GM23338 (cell line): ENCODE results near the gene TTC22. TPM values are rescaled to one million over a fixed set of nuclear protein-coding genes. Genes with fewer than 3 reads are reported as not detected.

Source experiments
- ATAC-seq: fragments of 200-7000 bp; cut with Tn5 transposase; 3 replicates; pipeline ENCODE4 v1.9.1; 2020
- DNase-seq: peaks from one replicate; pipeline ENCODE4 v3.0.0-alpha.2; 2015; ENCODE audit warnings: low spot score
- H2AFZ ChIP-seq: fragments of 200-600 bp; sonication (generic); 2 replicates; pipeline ENCODE4 v1.8.0; 2016; ENCODE audit warnings: antibody characterized with exemption, mild to moderate bottlenecking, moderate library complexity
- H3F3A ChIP-seq: fragments of 200-600 bp; sonication (generic); replicated peaks from 2 replicates; pipeline ENCODE4 v1.8.0; 2017; ENCODE audit warnings: antibody characterized with exemption, mixed run types, low read depth
- H3K27ac ChIP-seq: fragments of 200-600 bp; sonication (generic); 2 replicates; pipeline ENCODE4 v1.6.1; 2016; ENCODE audit warnings: low read depth
- H3K27me3 ChIP-seq: fragments of 200-600 bp; sonication (generic); 2 replicates; pipeline ENCODE4 v1.8.0; 2016; ENCODE audit warnings: mild to moderate bottlenecking, mixed run types, moderate library complexity; ENCODE audit not compliant: insufficient read depth
- H3K36me3 ChIP-seq: fragments of 200-600 bp; sonication (generic); 2 replicates; pipeline ENCODE4 v1.8.0; 2016; ENCODE audit warnings: mild to moderate bottlenecking; ENCODE audit not compliant: insufficient read depth
- H3K4me1 ChIP-seq: fragments of 200-600 bp; sonication (generic); 2 replicates; pipeline ENCODE4 v1.8.0; 2016; ENCODE audit warnings: mild to moderate bottlenecking, moderate library complexity; ENCODE audit not compliant: insufficient read depth
- H3K4me2 ChIP-seq: fragments of 200-600 bp; sonication (generic); 2 replicates; pipeline ENCODE4 v1.7.1; 2017; ENCODE audit warnings: mixed run types
- H3K4me3 ChIP-seq: fragments of 200-600 bp; sonication (generic); 2 replicates; pipeline ENCODE4 v1.6.1; 2016; ENCODE audit warnings: mixed run types
- H3K79me2 ChIP-seq: fragments of 200-600 bp; sonication (generic); replicated peaks from 2 replicates; pipeline ENCODE4 v1.8.0; 2017; ENCODE audit warnings: mild to moderate bottlenecking; ENCODE audit not compliant: insufficient read depth
- H3K9me2 ChIP-seq: fragments of 200-600 bp; sonication (generic); 2 replicates; pipeline ENCODE4 v1.8.0; 2017; ENCODE audit not compliant: insufficient read depth
- H4K20me1 ChIP-seq: fragments of 200-600 bp; sonication (generic); replicated peaks from 2 replicates; pipeline ENCODE4 v1.8.0; 2017; ENCODE audit warnings: mild to moderate bottlenecking; ENCODE audit not compliant: insufficient read depth
- H3K27ac Mint-ChIP-seq: 2 replicates; pipeline ENCODE4 v1.8.0; 2020; ENCODE audit warnings: inconsistent platforms, mild to moderate bottlenecking, moderate library complexity, mixed read lengths
- H3K27me3 Mint-ChIP-seq: 3 replicates; pipeline ENCODE4 v1.8.0; 2022; ENCODE audit warnings: low read depth, mild to moderate bottlenecking, moderate library complexity, mixed read lengths, inconsistent platforms; ENCODE audit not compliant: insufficient read depth, poor library complexity
- H3K36me3 Mint-ChIP-seq: 3 replicates; pipeline ENCODE4 v1.8.0; 2021; ENCODE audit warnings: low read depth, mild to moderate bottlenecking, inconsistent platforms, moderate library complexity, mixed read lengths
- H3K4me1 Mint-ChIP-seq: 3 replicates; pipeline ENCODE4 v1.8.0; 2020; ENCODE audit warnings: mild to moderate bottlenecking, inconsistent platforms, mixed read lengths
- H3K4me3 Mint-ChIP-seq: 3 replicates; pipeline ENCODE4 v1.8.0; 2021; ENCODE audit warnings: moderate library complexity, mild to moderate bottlenecking, inconsistent platforms, mixed read lengths
- H3K9me3 Mint-ChIP-seq: 3 replicates; pipeline ENCODE4 v1.8.0; 2020; ENCODE audit warnings: moderate library complexity, mild to moderate bottlenecking, inconsistent platforms, mixed read lengths
- CREB1 ChIP-seq: fragments of 250-450 bp; sonication (Bioruptor Pico); IDR thresholded peaks from 2 replicates; pipeline ENCODE4 v1.5.0; 2020; ENCODE audit warnings: low read depth, mild to moderate bottlenecking, moderate library complexity
- CTCF ChIP-seq, 2 experiments: fragments of 200-600 bp in 1 of 2; sonication (generic) in 1 of 2; conservative IDR thresholded peaks; 2 replicates each; pipeline versions ENCODE4 v1.5.1 to v1.6.1; 2016 to 2017; ENCODE audit warnings: antibody characterized with exemption in 2 of 2, low read depth in 2 of 2, mild to moderate bottlenecking in 2 of 2, moderate library complexity in 1 of 2
- ETS1 ChIP-seq: IDR thresholded peaks from 2 replicates; pipeline ENCODE4 v1.6.1; 2016; ENCODE audit warnings: antibody characterized with exemption
- EZH2 ChIP-seq: fragments of 200-600 bp; sonication (generic); IDR thresholded peaks from one replicate; pipeline ENCODE4 v1.8.0; 2017; ENCODE audit warnings: antibody characterized with exemption, mild to moderate bottlenecking, low read depth; ENCODE audit not compliant: unreplicated experiment
- EZH2phosphoT487 ChIP-seq: fragments of 200-600 bp; sonication (generic); IDR thresholded peaks from one replicate; pipeline ENCODE4 v1.8.1; 2018; ENCODE audit warnings: antibody characterized with exemption; ENCODE audit not compliant: unreplicated experiment
- JUNB ChIP-seq: IDR thresholded peaks from one replicate; pipeline ENCODE4 v1.6.1; 2016; ENCODE audit warnings: antibody characterized with exemption; ENCODE audit not compliant: unreplicated experiment
- NANOG ChIP-seq: IDR thresholded peaks from 2 replicates; pipeline ENCODE4 v1.6.1; 2016; ENCODE audit warnings: antibody characterized with exemption, borderline replicate concordance
- POLR2AphosphoS5 ChIP-seq: IDR thresholded peaks from 2 replicates; pipeline ENCODE4 v1.6.1; 2016; ENCODE audit warnings: antibody characterized with exemption, low read depth
- REST ChIP-seq: IDR thresholded peaks from one replicate; pipeline ENCODE4 v1.6.1; 2018; ENCODE audit warnings: antibody characterized with exemption; ENCODE audit not compliant: unreplicated experiment
- STAT1 ChIP-seq: IDR thresholded peaks from one replicate; pipeline ENCODE4 v1.6.1; 2016; ENCODE audit warnings: antibody characterized with exemption; ENCODE audit not compliant: unreplicated experiment
- ZNF114 ChIP-seq: fragments of 250-450 bp; sonication (Bioruptor Pico); IDR thresholded peaks from 2 replicates; pipeline ENCODE4 v1.5.0; 2020; ENCODE audit warnings: mild to moderate bottlenecking, moderate library complexity
- ZNF331 ChIP-seq: fragments of 250-450 bp; sonication (Bioruptor Pico); IDR thresholded peaks from 2 replicates; pipeline ENCODE4 v1.5.0; 2020; ENCODE audit warnings: low read depth, mild to moderate bottlenecking, moderate library complexity
- ZNF462 ChIP-seq: fragments of 250-450 bp; sonication (Bioruptor Pico); IDR thresholded peaks from 2 replicates; pipeline ENCODE4 v1.5.0; 2020; ENCODE audit warnings: mild to moderate bottlenecking, moderate library complexity
- polyA plus RNA-seq: library from polyadenylated mRNA; unstranded; fragments of >200 nt; fragmentation: Nextera tagmentation; extraction: Ambion mirVana; gene quantifications from 2 replicates; pipeline ENCODE4 v1.2.1, GENCODE V29; 2016
- total RNA-seq: library from RNA; depleted of rRNA; stranded (reverse); fragments of >200 nt; shearing (Covaris generic); gene quantifications from 2 replicates; pipeline ENCODE4 v1.2.3, GENCODE V29; 2014

TTC22 gene
- total and polyA plus RNA-seq, 2 experiments from 2014 or later: 1.2 to 2.5 TPM

- peaks cover 3% of the 10 kb centered on the region; the same call in 1 of the 2 replicates for H3K9me2 ChIP-seq
- H3K9me3 Mint-ChIP-seq: no peaks in the 10 kb centered on the region; the same call in 2 of the 3 replicates
- H3K27ac Mint-ChIP-seq: no peak overlapping the region
- H3K27me3 Mint-ChIP-seq: peaks cover 26% of the 10 kb centered on the region
- H3K4me3 ChIP-seq: no peak overlapping the region
- H3K27me3 ChIP-seq: peaks cover 28% of the 10 kb centered on the region
- peaks cover 4% of the 10 kb centered on the region; the same call in 1 of the 2 replicates for H3K4me1 ChIP-seq
- H3K27ac ChIP-seq: no peak overlapping the region
- peaks cover 12% of the 10 kb centered on the region; the same call in 2 of the 3 replicates for H3K4me1 Mint-ChIP-seq
- ATAC-seq: no peak
- no peaks in the 10 kb centered on the region for H3K79me2 ChIP-seq
- H3F3A ChIP-seq: peaks cover 8% of the 10 kb centered on the region
- no peak overlapping the region for H2AFZ ChIP-seq
- no peak for TF ChIP-seq EZH2
- TF ChIP-seq STAT1: no peak
- no peak for TF ChIP-seq ZNF462
- TF ChIP-seq EZH2phosphoT487: no peak
- TF ChIP-seq POLR2AphosphoS5: no peak
- no peak for TF ChIP-seq CREB1 (CRISPR knock-in tag)
- no peak for TF ChIP-seq NANOG
- TF ChIP-seq ZNF331 (CRISPR knock-in tag): no peak
- TF ChIP-seq REST: no peak
- TF ChIP-seq ZNF114 (CRISPR knock-in tag): no peak
- TF ChIP-seq ETS1: no peak
- no peak for TF ChIP-seq CTCF (conservative IDR thresholded peaks at IDR 0.05; ENCODE audit: low read depth in 2 of 2)
- TF ChIP-seq JUNB: no peak
- H4K20me1 ChIP-seq: 0 out of 2 replicates have a peak, but pooled peaks cover 2% of the 10 kb centered on the region
- no peak for DNase-seq
- no peak overlapping the region for H3K4me3 Mint-ChIP-seq
- H3K36me3 ChIP-seq: no peaks in the 10 kb centered on the region
- H3K4me2 ChIP-seq: no peak overlapping the region
- no peaks in the 10 kb centered on the region; the same call in 2 of the 3 replicates for H3K36me3 Mint-ChIP-seq
These were observed 24.1 kb downstream of the TTC22 start for GRCh38 chr1:54777011-54777410.
